OCI-LY7 (cell line): ENCODE measurements around the gene MED27. TPM values are rescaled to one million over a fixed set of nuclear protein-coding genes. Genes with fewer than 3 reads are reported as not detected.

Experiments used
- BruUV-seq: library from RNA; stranded (reverse); fragments of 400-500 nt; replicated peaks from 2 replicates; lab custom pipeline; 2021; lab: Mats Ljungman, UMichigan
- CTCF ChIA-PET: fragments of 300-600 bp; sonication (Branson Sonifier 250); formaldehyde crosslinking; loops from one replicate; lab custom pipeline; 2022; ENCODE audit warnings: antibody characterized with exemption; ENCODE audit not compliant: unreplicated experiment; lab: Charles Lee
- POLR2A ChIA-PET: fragments of 300-600 bp; sonication (Branson Sonifier 250); formaldehyde crosslinking; loops from one replicate; lab custom pipeline; 2022; ENCODE audit warnings: antibody characterized with exemption; lab: Charles Lee
- DNase-seq: peaks from one replicate; pipeline ENCODE4 v3.0.0-alpha.2; 2015; ENCODE audit warnings: low spot score
- H2AFZ ChIP-seq: fragments of 200-600 bp; sonication (generic), shearing (Covaris generic); 2 replicates; pipeline ENCODE4 v1.6.1; 2014; ENCODE audit warnings: mild to moderate bottlenecking, antibody characterized with exemption, low read length, moderate library complexity
- H3K27ac ChIP-seq: fragments of 200-600 bp; sonication (generic); 2 replicates; pipeline ENCODE4 v1.5.1; 2014; ENCODE audit warnings: mixed run types, low read depth, mild to moderate bottlenecking, moderate library complexity, low read length, inconsistent platforms; ENCODE audit not compliant: poor library complexity, severe bottlenecking
- H3K36me3 ChIP-seq: fragments of 200-600 bp; sonication (generic); 2 replicates; pipeline ENCODE4 v1.6.1; 2014; ENCODE audit warnings: mild to moderate bottlenecking, antibody characterized with exemption, low read length, moderate library complexity, mixed read lengths; ENCODE audit not compliant: insufficient read depth
- H3K4me1 ChIP-seq: fragments of 200-600 bp; sonication (generic); 2 replicates; pipeline ENCODE4 v1.5.1; 2014; ENCODE audit warnings: mild to moderate bottlenecking, low read length; ENCODE audit not compliant: insufficient read depth, poor library complexity, severe bottlenecking
- H3K4me2 ChIP-seq: fragments of 200-600 bp; sonication (generic); 2 replicates; pipeline ENCODE4 v1.6.1; 2014; ENCODE audit warnings: mild to moderate bottlenecking, low read length
- H3K4me3 ChIP-seq: fragments of 200-600 bp; sonication (generic); 2 replicates; pipeline ENCODE4 v1.5.1; 2014; ENCODE audit warnings: mild to moderate bottlenecking, low read depth, low read length; ENCODE audit not compliant: poor library complexity, severe bottlenecking
- H3K79me2 ChIP-seq: fragments of 200-600 bp; sonication (generic); 2 replicates; pipeline ENCODE4 v1.6.1; 2016; ENCODE audit warnings: low read depth, mild to moderate bottlenecking, low read length, moderate library complexity, mixed read lengths; ENCODE audit not compliant: insufficient read depth
- H3K9me2 ChIP-seq: fragments of 200-600 bp; sonication (generic); 2 replicates; pipeline ENCODE4 v1.6.1; 2016; ENCODE audit warnings: mild to moderate bottlenecking, low read length, mixed read lengths; ENCODE audit not compliant: insufficient read depth
- H3K9me3 ChIP-seq: fragments of 200-600 bp; sonication (generic); 2 replicates; pipeline ENCODE4 v1.6.1; 2014; ENCODE audit warnings: mild to moderate bottlenecking, mixed run types, low read length, mixed read lengths
- H4K20me1 ChIP-seq: fragments of 200-600 bp; sonication (generic); 2 replicates; pipeline ENCODE4 v1.6.1; 2014; ENCODE audit warnings: mild to moderate bottlenecking, antibody characterized with exemption, low read length, moderate library complexity, mixed read lengths; ENCODE audit not compliant: insufficient read depth
- CTCF ChIP-seq: fragments of 200-600 bp; sonication (generic); conservative IDR thresholded peaks from 2 replicates; pipeline ENCODE4 v1.5.1; 2014; ENCODE audit warnings: mild to moderate bottlenecking, antibody characterized with exemption, low read length, moderate library complexity, mixed read lengths
- EZH2phosphoT487 ChIP-seq: fragments of 200-600 bp; sonication (generic); IDR thresholded peaks from 2 replicates; pipeline ENCODE4 v1.6.1; 2018; ENCODE audit warnings: low read depth, borderline replicate concordance, mild to moderate bottlenecking, mixed run types, antibody characterized with exemption, low read length, moderate library complexity, mixed read lengths
- intact Hi-C: fragments of 100-400 bp; cut with micrococcal nuclease; formaldehyde crosslinking; loops from one replicate; pipeline ENCODE4 v1.10.0; 2022; ENCODE audit not compliant: unreplicated experiment
- total RNA-seq, 2 experiments: library from RNA; depleted of rRNA in 1 of 2; stranded (reverse); fragments of >200 nt in 1 of 2; shearing (Covaris generic) in 1 of 2; gene quantifications; 2 replicates each; pipeline ENCODE4 v1.2.3, GENCODE V29; 2014 to 2022

Gene MED27
- total RNA-seq, 2 experiments from 2014 or later, result 23.1 to 32.6 TPM

GRCh38 chr9:131994364-131995125 is 85.1 kb downstream of the MED27 start:
- BruUV-seq, result no TSS peak
- Histone ChIP-seq H3K9me3 (no peaks in the 10 kb centered on the region), H3K9me2 (no peaks in the 10 kb centered on the region), H4K20me1 (no peaks in the 10 kb centered on the region), H3K4me2 (no peak overlapping the region), H3K4me1 (no peaks in the 10 kb centered on the region), H3K4me3 (no peak overlapping the region), H2AFZ (no peak overlapping the region), H3K36me3 (no peaks in the 10 kb centered on the region), H3K79me2 (no peaks in the 10 kb centered on the region), H3K27ac (no peak overlapping the region)
- no peak for TF ChIP-seq CTCF
- ChIA-PET POLR2A (no interaction called here), CTCF (no interaction called here)
- DNase-seq, result no peak
- intact Hi-C loops, result no loop called here

GRCh38 chr9:131992906-131993657 is 86.6 kb downstream of the MED27 start:
- ChIA-PET CTCF (no interaction called here), POLR2A (no interaction called here)
- Histone ChIP-seq H3K4me2 (no peak overlapping the region), H2AFZ (no peak overlapping the region), H3K4me3 (no peak overlapping the region), H3K9me3 (no peaks in the 10 kb centered on the region), H3K36me3 (no peaks in the 10 kb centered on the region), H3K79me2 (no peaks in the 10 kb centered on the region), H3K27ac (no peak overlapping the region), H3K9me2 (no peaks in the 10 kb centered on the region), H4K20me1 (no peaks in the 10 kb centered on the region; the same call in 1 of the 2 replicates), H3K4me1 (no peaks in the 10 kb centered on the region)
- intact Hi-C loops, result no loop called here
- no peak for DNase-seq
- BruUV-seq, result no TSS peak
- TF ChIP-seq CTCF (no peak), EZH2phosphoT487 (no peak)

GRCh38 chr9:131987232-131987631 is 92.4 kb downstream of the MED27 start:
- no peaks in the 10 kb centered on the region for H3K79me2 ChIP-seq
- H2AFZ ChIP-seq, result no peak overlapping the region
- H3K36me3 ChIP-seq, result no peaks in the 10 kb centered on the region
- no peaks in the 10 kb centered on the region for H3K4me1 ChIP-seq
- no peaks in the 10 kb centered on the region; the same call in 1 of the 2 replicates for H4K20me1 ChIP-seq
- ChIA-PET CTCF (no interaction called here), POLR2A (no interaction called here)
- BruUV-seq, result no TSS peak
- H3K4me3 ChIP-seq, result no peak overlapping the region
- H3K9me2 ChIP-seq, result no peaks in the 10 kb centered on the region
- no peak overlapping the region for H3K4me2 ChIP-seq
- H3K27ac ChIP-seq, result no peak overlapping the region
- intact Hi-C loops, result no loop called here
- DNase-seq, result no peak
- H3K9me3 ChIP-seq, result no peaks in the 10 kb centered on the region
- no peak for TF ChIP-seq CTCF
- TF ChIP-seq EZH2phosphoT487, result no peak
